Neural cell (in vitro differentiated cells): ENCODE data around the gene SPECC1L. TPM values are rescaled to one million over a fixed set of nuclear protein-coding genes. Genes with fewer than 3 reads are reported as not detected.

Experiments used
- H2AFZ ChIP-seq: fragments of 200-600, 300-800 bp; sonication (generic), shearing (Covaris generic); 2 replicates; pipeline ENCODE4 v1.6.0; 2014; ENCODE audit warnings: low read depth, mild to moderate bottlenecking, antibody characterized with exemption, low read length, moderate library complexity
- H3F3A ChIP-seq: fragments of 200-600 bp; shearing (Covaris generic); 2 replicates; pipeline ENCODE4 v1.6.1; 2016; ENCODE audit warnings: mild to moderate bottlenecking, moderate library complexity, mixed read lengths, antibody characterized with exemption, low read length; ENCODE audit not compliant: insufficient read depth, poor library complexity, severe bottlenecking
- H3K27ac ChIP-seq: fragments of 200-600, 300-800 bp; sonication (generic), shearing (Covaris generic); 2 replicates; pipeline ENCODE4 v1.5.1; 2014; ENCODE audit warnings: mild to moderate bottlenecking, low read length, moderate library complexity
- H3K27me3 ChIP-seq: fragments of 300-800, 200-600 bp; sonication (generic), shearing (Covaris generic); 2 replicates; pipeline ENCODE4 v1.6.0; 2014; ENCODE audit warnings: mild to moderate bottlenecking, low read depth, low read length, moderate library complexity; ENCODE audit not compliant: insufficient read depth
- H3K36me3 ChIP-seq: fragments of 300-800, 200-600 bp; sonication (generic), shearing (Covaris generic); 2 replicates; pipeline ENCODE4 v1.5.1; 2014; ENCODE audit warnings: mild to moderate bottlenecking, antibody characterized with exemption, low read length, moderate library complexity; ENCODE audit not compliant: insufficient read depth
- H3K4me2 ChIP-seq: fragments of 300-800, 200-600 bp; sonication (generic), shearing (Covaris generic); 2 replicates; pipeline ENCODE4 v1.6.0; 2014; ENCODE audit warnings: mild to moderate bottlenecking, low read length
- H3K4me3 ChIP-seq: fragments of 300-800, 200-600 bp; sonication (generic), shearing (Covaris generic); 2 replicates; pipeline ENCODE4 v1.5.1; 2014; ENCODE audit warnings: mild to moderate bottlenecking, low read length, moderate library complexity
- H3K79me2 ChIP-seq: fragments of 200-600 bp; shearing (Covaris generic); replicated peaks from 2 replicates; pipeline ENCODE4 v1.6.0; 2014; ENCODE audit warnings: mild to moderate bottlenecking, low read length, moderate library complexity; ENCODE audit not compliant: insufficient read depth
- H3K9ac ChIP-seq: fragments of 300-800, 200-600 bp; sonication (generic), shearing (Covaris generic); 2 replicates; pipeline ENCODE4 v1.6.1; 2016; ENCODE audit warnings: mild to moderate bottlenecking, low read length, mixed read lengths
- H3K9me2 ChIP-seq: fragments of 200-600 bp; shearing (Covaris generic); 2 replicates; pipeline ENCODE4 v1.6.1; 2016; ENCODE audit warnings: mild to moderate bottlenecking, low read length, mixed read lengths; ENCODE audit not compliant: insufficient read depth
- H3K9me3 ChIP-seq: fragments of 200-600, 300-800 bp; sonication (generic), shearing (Covaris generic); 2 replicates; pipeline ENCODE4 v1.6.1; 2016; ENCODE audit warnings: mild to moderate bottlenecking, mixed run types, low read length, moderate library complexity, mixed read lengths
- H4K20me1 ChIP-seq: fragments of 200-600 bp; shearing (Covaris generic); 2 replicates; pipeline ENCODE4 v1.6.1; 2016; ENCODE audit warnings: mild to moderate bottlenecking, mixed run types; ENCODE audit not compliant: insufficient read depth
- EP300 ChIP-seq: fragments of 450-650 bp; conservative IDR thresholded peaks from 2 replicates; pipeline ENCODE4 v1.6.1; 2014; ENCODE audit warnings: antibody characterized with exemption, mild to moderate bottlenecking, moderate library complexity; ENCODE audit not compliant: poor library complexity, severe bottlenecking
- EZH2 ChIP-seq: fragments of 200-600, 300-800 bp; shearing (Covaris generic), sonication (generic); IDR thresholded peaks from 2 replicates; pipeline ENCODE4 v1.6.1; 2014; ENCODE audit warnings: antibody characterized with exemption, low read length, borderline replicate concordance, mild to moderate bottlenecking; ENCODE audit not compliant: insufficient read depth, poor library complexity, severe bottlenecking
- MXI1 ChIP-seq: fragments of 450-650 bp; conservative IDR thresholded peaks from 2 replicates; pipeline ENCODE4 v1.6.1; 2014; ENCODE audit warnings: antibody characterized with exemption, mild to moderate bottlenecking; ENCODE audit not compliant: poor library complexity, severe bottlenecking
- POLR2AphosphoS5 ChIP-seq: IDR thresholded peaks from 2 replicates; pipeline ENCODE4 v1.6.1; 2012
- polyA plus RNA-seq: library from polyadenylated mRNA; depleted of rRNA; stranded (reverse); fragments of >200 nt; gene quantifications from 2 replicates; pipeline ENCODE4 v1.2.3, GENCODE V29; 2014
- TF ChIP-seq, protein P1 (sequence below): fragments of 450-650 bp; IDR thresholded peaks from 2 replicates; pipeline ENCODE4 v1.5.1; 2014; ENCODE audit warnings: antibody characterized with exemption, mild to moderate bottlenecking, moderate library complexity; ENCODE audit not compliant: poor library complexity, severe bottlenecking
- TF ChIP-seq, protein P2 (sequence below): IDR thresholded peaks from 2 replicates; pipeline ENCODE4 v1.6.1; 2012; ENCODE audit warnings: borderline replicate concordance

Gene SPECC1L
- polyA plus RNA-seq, 1 donor from 2014 or later = 27.1 TPM

DNA sequence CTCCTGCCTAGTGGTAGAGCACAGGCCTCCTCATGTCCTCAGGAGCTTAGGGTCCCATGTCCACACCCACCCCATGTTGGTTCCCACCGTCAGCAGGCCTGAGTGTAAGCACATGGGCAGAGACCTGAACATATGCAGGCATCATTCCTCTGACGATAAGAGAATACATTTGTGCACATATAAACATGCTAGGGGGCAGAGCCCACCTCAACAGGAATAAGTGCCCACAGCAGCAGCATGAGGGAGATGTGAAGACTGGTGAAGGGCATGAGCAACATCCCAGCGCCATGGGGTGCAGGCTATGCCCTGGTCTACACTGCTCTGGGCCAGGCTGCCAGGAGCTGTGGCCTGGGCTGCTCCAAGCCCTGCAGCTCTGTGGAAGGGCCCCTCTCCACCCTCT, 173.6 kb downstream of the SPECC1L start:
- no peak overlapping the region for H3K4me3 ChIP-seq
- no peak overlapping the region for H3K4me2 ChIP-seq
- H3K9ac ChIP-seq = no peak overlapping the region
- no peaks in the 10 kb centered on the region for H3K27me3 ChIP-seq
- H3K9me2 ChIP-seq = no peaks in the 10 kb centered on the region
- H4K20me1 ChIP-seq = no peaks in the 10 kb centered on the region
- no peak overlapping the region for H2AFZ ChIP-seq
- H3F3A ChIP-seq = no peaks in the 10 kb centered on the region
- no peaks in the 10 kb centered on the region for H3K79me2 ChIP-seq
- H3K36me3 ChIP-seq = no peaks in the 10 kb centered on the region
- H3K9me3 ChIP-seq = no peaks in the 10 kb centered on the region
- TF ChIP-seq EZH2 (no peak), EP300 (no peak)
- TF ChIP-seq, protein P1, sequence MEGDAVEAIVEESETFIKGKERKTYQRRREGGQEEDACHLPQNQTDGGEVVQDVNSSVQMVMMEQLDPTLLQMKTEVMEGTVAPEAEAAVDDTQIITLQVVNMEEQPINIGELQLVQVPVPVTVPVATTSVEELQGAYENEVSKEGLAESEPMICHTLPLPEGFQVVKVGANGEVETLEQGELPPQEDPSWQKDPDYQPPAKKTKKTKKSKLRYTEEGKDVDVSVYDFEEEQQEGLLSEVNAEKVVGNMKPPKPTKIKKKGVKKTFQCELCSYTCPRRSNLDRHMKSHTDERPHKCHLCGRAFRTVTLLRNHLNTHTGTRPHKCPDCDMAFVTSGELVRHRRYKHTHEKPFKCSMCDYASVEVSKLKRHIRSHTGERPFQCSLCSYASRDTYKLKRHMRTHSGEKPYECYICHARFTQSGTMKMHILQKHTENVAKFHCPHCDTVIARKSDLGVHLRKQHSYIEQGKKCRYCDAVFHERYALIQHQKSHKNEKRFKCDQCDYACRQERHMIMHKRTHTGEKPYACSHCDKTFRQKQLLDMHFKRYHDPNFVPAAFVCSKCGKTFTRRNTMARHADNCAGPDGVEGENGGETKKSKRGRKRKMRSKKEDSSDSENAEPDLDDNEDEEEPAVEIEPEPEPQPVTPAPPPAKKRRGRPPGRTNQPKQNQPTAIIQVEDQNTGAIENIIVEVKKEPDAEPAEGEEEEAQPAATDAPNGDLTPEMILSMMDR = no peak
- TF ChIP-seq, protein P2, sequence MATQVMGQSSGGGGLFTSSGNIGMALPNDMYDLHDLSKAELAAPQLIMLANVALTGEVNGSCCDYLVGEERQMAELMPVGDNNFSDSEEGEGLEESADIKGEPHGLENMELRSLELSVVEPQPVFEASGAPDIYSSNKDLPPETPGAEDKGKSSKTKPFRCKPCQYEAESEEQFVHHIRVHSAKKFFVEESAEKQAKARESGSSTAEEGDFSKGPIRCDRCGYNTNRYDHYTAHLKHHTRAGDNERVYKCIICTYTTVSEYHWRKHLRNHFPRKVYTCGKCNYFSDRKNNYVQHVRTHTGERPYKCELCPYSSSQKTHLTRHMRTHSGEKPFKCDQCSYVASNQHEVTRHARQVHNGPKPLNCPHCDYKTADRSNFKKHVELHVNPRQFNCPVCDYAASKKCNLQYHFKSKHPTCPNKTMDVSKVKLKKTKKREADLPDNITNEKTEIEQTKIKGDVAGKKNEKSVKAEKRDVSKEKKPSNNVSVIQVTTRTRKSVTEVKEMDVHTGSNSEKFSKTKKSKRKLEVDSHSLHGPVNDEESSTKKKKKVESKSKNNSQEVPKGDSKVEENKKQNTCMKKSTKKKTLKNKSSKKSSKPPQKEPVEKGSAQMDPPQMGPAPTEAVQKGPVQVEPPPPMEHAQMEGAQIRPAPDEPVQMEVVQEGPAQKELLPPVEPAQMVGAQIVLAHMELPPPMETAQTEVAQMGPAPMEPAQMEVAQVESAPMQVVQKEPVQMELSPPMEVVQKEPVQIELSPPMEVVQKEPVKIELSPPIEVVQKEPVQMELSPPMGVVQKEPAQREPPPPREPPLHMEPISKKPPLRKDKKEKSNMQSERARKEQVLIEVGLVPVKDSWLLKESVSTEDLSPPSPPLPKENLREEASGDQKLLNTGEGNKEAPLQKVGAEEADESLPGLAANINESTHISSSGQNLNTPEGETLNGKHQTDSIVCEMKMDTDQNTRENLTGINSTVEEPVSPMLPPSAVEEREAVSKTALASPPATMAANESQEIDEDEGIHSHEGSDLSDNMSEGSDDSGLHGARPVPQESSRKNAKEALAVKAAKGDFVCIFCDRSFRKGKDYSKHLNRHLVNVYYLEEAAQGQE = no peak
- no peak overlapping the region for H3K27ac ChIP-seq

DNA sequence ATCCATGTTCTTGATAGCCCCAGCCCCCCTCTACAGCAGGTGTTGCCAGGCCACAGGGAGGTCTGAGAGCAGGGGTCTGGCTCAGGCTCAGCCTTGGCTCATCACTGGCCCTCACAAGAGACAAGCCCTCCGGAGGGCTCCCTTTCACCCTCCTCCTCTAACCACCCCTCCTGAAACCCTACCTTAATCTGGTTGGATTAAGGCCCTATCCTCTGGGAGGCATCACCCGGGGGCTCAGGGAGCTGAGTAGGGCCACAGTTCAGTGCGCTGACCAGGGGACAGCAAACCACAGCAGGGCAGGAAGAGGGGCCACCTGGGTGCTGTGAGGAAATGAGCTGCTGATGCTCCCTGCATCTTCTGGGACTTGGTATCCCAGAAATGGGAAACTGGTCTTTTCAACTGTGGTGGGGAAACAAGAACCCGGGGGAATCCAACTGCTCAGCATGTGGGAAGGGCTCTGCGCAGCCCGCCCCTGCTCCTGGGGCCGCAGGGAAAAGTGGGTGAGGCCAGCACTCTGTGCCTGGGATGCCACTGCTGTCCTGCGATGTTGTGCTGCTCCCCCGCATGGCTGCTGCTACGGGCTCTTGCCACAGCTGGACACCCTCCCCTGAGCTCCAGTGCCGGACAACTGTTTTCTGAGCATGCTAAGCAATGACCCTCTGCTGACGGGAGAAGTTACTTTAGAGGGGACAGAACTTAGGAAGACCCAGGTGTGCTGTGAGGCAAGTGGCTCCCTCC, 174.3 kb downstream of the SPECC1L start:
- Histone ChIP-seq H3K4me3 (no peak overlapping the region), H3K36me3 (no peaks in the 10 kb centered on the region), H3F3A (no peaks in the 10 kb centered on the region), H3K79me2 (no peaks in the 10 kb centered on the region), H3K27ac (no peak overlapping the region), H2AFZ (no peak overlapping the region), H3K4me2 (no peak overlapping the region), H3K9me3 (no peaks in the 10 kb centered on the region), H3K9me2 (no peaks in the 10 kb centered on the region), H3K9ac (no peak overlapping the region), H3K27me3 (no peaks in the 10 kb centered on the region), H4K20me1 (no peaks in the 10 kb centered on the region)
- TF ChIP-seq EZH2 = no peak
- no peak for TF ChIP-seq MXI1
- no peak for TF ChIP-seq POLR2AphosphoS5
- no peak for TF ChIP-seq EP300
- TF ChIP-seq, protein P1 = no peak
- TF ChIP-seq, protein P2 = no peak
